HG02884 (cell line): ENCODE data around the gene S100A12.

ENCODE experiments used
- ATAC-seq: cut with Tn5 transposase; IDR thresholded peaks from one replicate; pipeline ENCODE4 v1.9.1; 2021; ENCODE audit warnings: mild to moderate bottlenecking, moderate library complexity; ENCODE audit not compliant: unreplicated experiment

S100A12 gene

DNA sequence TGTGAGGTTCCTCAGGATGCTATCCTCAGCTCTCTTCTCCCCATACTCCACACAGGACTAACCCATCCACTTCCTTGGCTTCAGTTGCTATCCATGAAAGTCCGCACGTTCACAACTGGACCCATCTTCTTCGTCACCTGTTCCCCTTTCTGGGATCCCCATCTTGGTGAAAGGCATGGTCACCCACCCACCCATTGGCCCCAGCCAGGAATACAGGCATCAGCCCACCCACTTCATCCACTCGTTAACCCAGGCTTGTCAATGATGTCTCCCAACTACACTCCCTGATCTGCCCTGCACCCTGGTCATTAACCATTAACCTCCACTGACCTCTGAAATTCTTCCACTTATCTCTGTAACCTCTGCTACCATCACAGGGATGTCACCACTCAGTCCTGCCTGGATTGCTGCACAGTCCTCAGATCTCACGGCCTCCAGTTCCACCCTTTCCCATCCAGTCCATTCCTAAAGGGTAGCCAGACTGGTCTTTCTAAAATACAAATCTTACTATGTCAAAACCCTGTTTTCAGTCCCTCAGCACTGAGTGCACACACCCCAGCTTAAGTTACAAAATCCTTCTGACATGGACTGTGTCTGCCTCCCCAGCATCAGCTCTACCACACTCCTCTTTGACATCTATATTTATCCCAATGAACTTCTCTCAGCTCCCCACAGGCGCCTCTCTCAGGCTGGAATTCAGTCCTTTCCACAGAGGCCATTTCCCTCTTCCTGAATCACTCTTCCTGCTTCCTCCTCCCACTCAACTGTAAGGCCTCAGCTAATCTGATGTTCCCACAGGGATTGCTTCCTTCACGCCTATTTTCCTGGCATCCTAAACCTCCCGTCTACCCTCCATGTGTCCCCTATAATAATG is 37.2 kb downstream of the S100A12 start:
- no peak for ATAC-seq

DNA sequence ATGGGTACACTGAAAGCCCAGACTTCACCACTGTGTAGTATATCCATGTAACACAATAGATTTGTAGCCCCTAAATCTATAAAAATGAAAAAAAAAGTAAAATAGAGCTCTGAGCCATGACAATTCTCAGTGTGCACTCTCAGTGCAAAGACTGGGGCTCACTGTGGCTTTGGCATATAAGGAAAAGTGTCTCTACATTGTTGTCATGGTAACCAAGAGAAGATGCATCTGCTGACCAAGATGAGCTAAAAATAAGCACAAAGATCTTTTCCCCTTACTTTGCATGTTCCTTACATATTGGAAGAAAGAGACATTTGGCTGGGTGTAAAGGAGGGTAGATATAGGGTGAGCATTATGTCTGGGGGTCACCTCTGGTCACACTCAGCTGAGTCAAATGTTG is 38.8 kb downstream of the S100A12 start:
- ATAC-seq: no peak

GRCh38 chr1:153333902-153334301 is 41.5 kb downstream of the S100A12 start:
- ATAC-seq: no peak

GRCh38 chr1:153324912-153325311 is 50.5 kb downstream of the S100A12 start:
- no peak for ATAC-seq
